Prostate gland (tissue), 2 donors: ENCODE data around the gene POU6F2.

ENCODE experiments used
- CTCF ChIP-seq, 4 experiments: fragments of 200-600 bp in 2 of 4; fragments of 450-650 bp in 2 of 4; sonication (generic) in 2 of 4; IDR thresholded peaks; 1 replicate in 3 of 4; 2 replicates in 1 of 4; pipeline ENCODE4 v1.5.1; 2016 to 2019; ENCODE audit warnings: antibody characterized with exemption in 4 of 4, mild to moderate bottlenecking in 2 of 4, moderate library complexity in 2 of 4
- POLR2A ChIP-seq: fragments of 450-650 bp; IDR thresholded peaks from one replicate; pipeline ENCODE4 v1.6.1; 2016; ENCODE audit warnings: antibody characterized with exemption, mild to moderate bottlenecking
- POLR2AphosphoS5 ChIP-seq: sonication (generic); formaldehyde crosslinking; IDR thresholded peaks from one replicate; pipeline ENCODE4 v1.6.1; 2017; ENCODE audit warnings: antibody characterized with exemption

GRCh38 chr7:39260279-39260844, 282.7 kb downstream of the POU6F2 start:
- TF ChIP-seq CTCF (IDR thresholded peaks at IDR 0.05) (no peak), POLR2A (no peak), POLR2AphosphoS5 (no peak)
